GM21360 (cell line): ENCODE data around the gene TMUB2.
"Not testable (repeated sequence)": the region's sequence is repeated elsewhere in the genome, so short reads cannot be mapped to it uniquely, and the experiment has no call there.

Experiments
- ATAC-seq: cut with Tn5 transposase; IDR thresholded peaks from one replicate; pipeline ENCODE4 v1.9.1; 2021; ENCODE audit warnings: mild to moderate bottlenecking, moderate library complexity; ENCODE audit not compliant: unreplicated experiment

Gene TMUB2

GRCh38 chr17:44218344-44219107 is 31.8 kb downstream of the TMUB2 start:
- ATAC-seq: peak; percentile 27

GRCh38 chr17:44219108-44219615 is 32.4 kb downstream of the TMUB2 start:
- ATAC-seq: peak; percentile 28

GRCh38 chr17:44219616-44220212 is 32.9 kb downstream of the TMUB2 start, which contains the start of gene UBTF:
Gene UBTF, minus strand, starts transcription at chr17:44219675. Its CDS starts 1,446 bp downstream, at chr17:44218229.
- peak; percentile 8 for ATAC-seq

- ATAC-seq: no peak
Observed at GRCh38 chr17:44220213-44221083, 33.7 kb downstream of the TMUB2 start.

- no peak for ATAC-seq
Observed at GRCh38 chr17:44221084-44221861, 34.5 kb downstream of the TMUB2 start.

GRCh38 chr17:44221862-44222111 is 35.0 kb downstream of the TMUB2 start:
- ATAC-seq: no peak

GRCh38 chr17:44222112-44222869 is 35.5 kb downstream of the TMUB2 start:
- no peak for ATAC-seq

- no peak for ATAC-seq
Observed at GRCh38 chr17:44223541-44224071, 36.8 kb downstream of the TMUB2 start.

- no peak for ATAC-seq
Observed at GRCh38 chr17:44229090-44229489, 42.3 kb downstream of the TMUB2 start.

GRCh38 chr17:44230140-44230539 is 43.4 kb downstream of the TMUB2 start:
- ATAC-seq: no peak

GRCh38 chr17:44232061-44232460 is 45.3 kb downstream of the TMUB2 start:
- ATAC-seq: no peak

- ATAC-seq: no peak
Observed at GRCh38 chr17:44233582-44233981, 46.8 kb downstream of the TMUB2 start.

GRCh38 chr17:44235583-44235936 is 48.8 kb downstream of the TMUB2 start:
- no peak for ATAC-seq

GRCh38 chr17:44236444-44236991 is 49.7 kb downstream of the TMUB2 start:
- ATAC-seq: no peak

- not testable (repeated sequence) for ATAC-seq
Observed at GRCh38 chr17:44237886-44238285, 51.1 kb downstream of the TMUB2 start.

GRCh38 chr17:44241106-44241624 is 54.4 kb downstream of the TMUB2 start:
- no peak for ATAC-seq
